ENCODE data around the gene NOTUM.

GRCh38 chr17:81912441-81913309 is 48.3 kb downstream of the NOTUM start:
- TF ChIP-seq CTCF (conservative IDR thresholded peaks at IDR 0.05 in 1 of 2, IDR thresholded peaks at IDR 0.05 in 1 of 2; ENCODE audit: extremely low read depth in 1 of 2, insufficient read depth in 1 of 2, low read depth in 1 of 2, low read length in 2 of 2) (no peak), EZH2 (IDR thresholded peaks at IDR 0.05; ENCODE audit: borderline replicate concordance, low read length) (no peak)

Measured in mammary epithelial cell (primary cell).